Lower lobe of right lung (tissue), 2 donors: ENCODE data around the gene CHD5. TPM values are rescaled to one million over a fixed set of nuclear protein-coding genes. Genes with fewer than 3 reads are reported as not detected.

Experiments
- ATAC-seq, 2 donors: fragments of 200-7000 bp; cut with Tn5 transposase; one replicate each; pipeline ENCODE4 v1.9.1; 2020 to 2022; ENCODE audit warnings: mild to moderate bottlenecking in 2 of 2, moderate library complexity in 2 of 2
- DNase-seq: peaks from one replicate; pipeline ENCODE4 v3.0.0-alpha.2; 2020
- H3K27ac ChIP-seq: fragments of 200-600 bp; one replicate; pipeline ENCODE4 v1.8.0; 2022
- H3K27me3 ChIP-seq: fragments of 200-600 bp; one replicate; pipeline ENCODE4 v1.8.0; 2022; ENCODE audit warnings: low read depth
- H3K36me3 ChIP-seq: fragments of 200-600 bp; one replicate; pipeline ENCODE4 v1.8.0; 2022; ENCODE audit warnings: mild to moderate bottlenecking
- H3K4me1 ChIP-seq: fragments of 200-600 bp; one replicate; pipeline ENCODE4 v1.8.0; 2022
- H3K4me3 ChIP-seq: fragments of 200-600 bp; one replicate; pipeline ENCODE4 v1.8.0; 2022; ENCODE audit warnings: mild to moderate bottlenecking
- H3K9me3 ChIP-seq: fragments of 200-600 bp; one replicate; pipeline ENCODE4 v1.8.0; 2022
- intact Hi-C: fragments of 100-400 bp; cut with DNase I; formaldehyde crosslinking; loops from one replicate; pipeline ENCODE4 v1.11.0; 2022
- total RNA-seq: library from RNA; stranded (reverse); fragmentation: NEBNext Ultra II Directional; extraction: Animal tissue kit (Norgen Biotek cat#: 25700); gene quantifications from one replicate; pipeline ENCODE4 v1.2.1, GENCODE V29; 2021
- TF ChIP-seq, protein P1 (sequence below): fragments of 200-600 bp; IDR thresholded peaks from one replicate; pipeline ENCODE4 v1.8.0; 2022; ENCODE audit warnings: antibody characterized with exemption, mild to moderate bottlenecking
- donor health status: DM: no; HTN: yes; CAD: no; lungs with severe emphysema.

Gene CHD5
- total RNA-seq, 1 donor from 2014 or later: 0.56 TPM

DNA sequence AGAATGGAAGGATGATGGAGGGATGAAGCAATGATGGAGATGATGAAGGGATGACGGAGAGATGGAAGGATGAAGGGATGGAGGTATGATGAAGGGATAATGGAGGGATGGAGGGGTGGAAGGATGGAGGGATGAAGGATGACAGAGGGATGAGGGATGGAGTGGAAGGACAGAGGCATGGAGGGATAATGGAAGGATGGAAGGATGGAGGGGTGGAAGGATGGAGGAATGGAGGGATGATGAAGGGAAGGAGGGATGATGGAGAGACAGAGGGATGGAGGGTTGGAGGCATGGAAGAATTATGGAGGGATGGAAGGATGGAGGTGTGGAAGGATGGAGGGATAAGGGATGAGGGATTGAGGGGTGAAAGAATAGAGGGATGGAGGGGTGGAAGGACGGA, 71.6 kb downstream of the CHD5 start:
- H3K27me3 ChIP-seq: peaks cover 49% of the 10 kb centered on the region

GRCh38 chr1:6107409-6108356, 72.4 kb downstream of the CHD5 start:
- no peaks in the 10 kb centered on the region for H3K4me1 ChIP-seq

More for the DNA sequence above, 71.6 kb downstream of the CHD5 start:
- Histone ChIP-seq H3K4me1 (no peaks in the 10 kb centered on the region), H3K27ac (no peak overlapping the region), H3K9me3 (no peaks in the 10 kb centered on the region), H3K36me3 (no peaks in the 10 kb centered on the region), H3K4me3 (no peak overlapping the region)
- TF ChIP-seq, protein P1, sequence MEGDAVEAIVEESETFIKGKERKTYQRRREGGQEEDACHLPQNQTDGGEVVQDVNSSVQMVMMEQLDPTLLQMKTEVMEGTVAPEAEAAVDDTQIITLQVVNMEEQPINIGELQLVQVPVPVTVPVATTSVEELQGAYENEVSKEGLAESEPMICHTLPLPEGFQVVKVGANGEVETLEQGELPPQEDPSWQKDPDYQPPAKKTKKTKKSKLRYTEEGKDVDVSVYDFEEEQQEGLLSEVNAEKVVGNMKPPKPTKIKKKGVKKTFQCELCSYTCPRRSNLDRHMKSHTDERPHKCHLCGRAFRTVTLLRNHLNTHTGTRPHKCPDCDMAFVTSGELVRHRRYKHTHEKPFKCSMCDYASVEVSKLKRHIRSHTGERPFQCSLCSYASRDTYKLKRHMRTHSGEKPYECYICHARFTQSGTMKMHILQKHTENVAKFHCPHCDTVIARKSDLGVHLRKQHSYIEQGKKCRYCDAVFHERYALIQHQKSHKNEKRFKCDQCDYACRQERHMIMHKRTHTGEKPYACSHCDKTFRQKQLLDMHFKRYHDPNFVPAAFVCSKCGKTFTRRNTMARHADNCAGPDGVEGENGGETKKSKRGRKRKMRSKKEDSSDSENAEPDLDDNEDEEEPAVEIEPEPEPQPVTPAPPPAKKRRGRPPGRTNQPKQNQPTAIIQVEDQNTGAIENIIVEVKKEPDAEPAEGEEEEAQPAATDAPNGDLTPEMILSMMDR: no peak
- DNase-seq: no peak
- intact Hi-C loops: no loop called here
- ATAC-seq: no peak

GRCh38 chr1:6106977-6107376, 73.1 kb downstream of the CHD5 start:
- Histone ChIP-seq H3K4me3 (no peak overlapping the region), H3K9me3 (no peaks in the 10 kb centered on the region), H3K4me1 (no peaks in the 10 kb centered on the region), H3K36me3 (no peaks in the 10 kb centered on the region), H3K27ac (no peak overlapping the region), H3K27me3 (peaks cover 60% of the 10 kb centered on the region)
- ATAC-seq (no peak), DNase-seq (no peak)
- TF ChIP-seq, protein P1: no peak
- intact Hi-C loops: no loop called here

More at GRCh38 chr1:6107409-6108356, 72.4 kb downstream of the CHD5 start:
- intact Hi-C loops: no loop called here
- ATAC-seq (no peak), DNase-seq (no peak)
- Histone ChIP-seq H3K4me3 (no peak overlapping the region), H3K9me3 (no peaks in the 10 kb centered on the region), H3K27ac (no peak overlapping the region), H3K36me3 (no peaks in the 10 kb centered on the region), H3K27me3 (peaks cover 54% of the 10 kb centered on the region)
- TF ChIP-seq, protein P1: no peak

DNA sequence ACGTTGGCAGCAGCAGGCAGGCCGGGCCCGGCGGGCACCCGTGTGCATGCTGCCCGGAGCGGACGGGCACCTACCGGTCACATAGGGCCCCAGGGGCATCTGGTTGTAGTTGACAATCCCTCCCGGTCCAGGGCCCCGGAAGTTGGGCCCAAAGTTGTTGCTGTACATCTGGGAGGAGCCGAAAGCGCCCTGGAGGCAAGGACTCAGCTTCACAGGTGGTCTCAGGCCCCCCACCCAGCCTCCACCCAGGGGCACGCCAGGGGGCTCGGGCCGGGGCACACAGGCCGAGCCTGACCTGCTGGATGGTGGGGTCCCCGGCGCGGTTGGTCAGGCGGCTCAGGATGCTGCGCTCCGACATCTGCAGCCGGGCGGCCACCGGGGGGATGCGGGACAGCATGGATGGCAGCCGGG, 73.8 kb downstream of the CHD5 start:
- H3K4me3 ChIP-seq: no peak overlapping the region
- ATAC-seq (no peak), DNase-seq (peak; percentile 36)
- no peaks in the 10 kb centered on the region for H3K36me3 ChIP-seq
- no peaks in the 10 kb centered on the region for H3K4me1 ChIP-seq
- H3K27ac ChIP-seq: no peak overlapping the region
- no peaks in the 10 kb centered on the region for H3K9me3 ChIP-seq
- TF ChIP-seq, protein P1: no peak
- intact Hi-C loops: no loop called here
- H3K27me3 ChIP-seq: peaks cover 61% of the 10 kb centered on the region

DNA sequence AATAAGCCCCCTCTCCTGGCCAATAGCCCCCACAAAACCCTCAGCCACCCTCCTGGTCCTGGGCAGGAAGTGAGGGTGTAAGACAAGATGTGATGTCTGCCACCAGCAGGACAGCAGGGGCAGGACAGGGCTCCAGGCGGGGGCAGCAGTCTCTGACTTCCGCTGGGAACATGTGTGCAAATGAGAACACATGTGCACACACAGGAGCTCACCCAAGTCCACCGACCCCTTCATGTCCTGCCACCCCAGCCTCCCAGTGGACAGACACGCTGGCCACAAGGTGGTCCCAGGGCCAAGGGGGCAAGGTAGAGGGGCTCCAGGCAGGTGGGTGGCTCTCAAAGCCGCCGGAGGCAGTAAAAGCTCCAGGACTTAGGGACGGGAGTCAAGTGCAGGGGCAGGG, 74.4 kb downstream of the CHD5 start:
- no peaks in the 10 kb centered on the region for H3K9me3 ChIP-seq
- H3K4me3 ChIP-seq: no peak overlapping the region
- H3K27me3 ChIP-seq: peaks cover 62% of the 10 kb centered on the region
- intact Hi-C loops: no loop called here
- no peak overlapping the region for H3K27ac ChIP-seq
- no peaks in the 10 kb centered on the region for H3K4me1 ChIP-seq
- H3K36me3 ChIP-seq: no peaks in the 10 kb centered on the region
- ATAC-seq: no peak
- peak; percentile 30 for DNase-seq
- TF ChIP-seq, protein P1: no peak
